Large intestine (tissue), 3 donors: Measurements from ENCODE around the gene ATF5. TPM values are rescaled to one million over a fixed set of nuclear protein-coding genes. Genes with fewer than 3 reads are reported as not detected.

Source experiments
- DNase-seq, 2 donors: peaks; one replicate each; pipeline versions ENCODE4 v3.0.0 to v3.0.0-alpha.2; 2013
- H3K27ac ChIP-seq: one replicate; pipeline ENCODE4 v1.5.1; 2013; ENCODE audit warnings: low read length
- H3K27me3 ChIP-seq: 2 replicates; pipeline ENCODE4 v1.6.1; 2013; ENCODE audit warnings: low read length; ENCODE audit not compliant: control insufficient read depth, insufficient read depth
- H3K36me3 ChIP-seq: 2 replicates; pipeline ENCODE4 v1.6.1; 2013; ENCODE audit warnings: low read length; ENCODE audit not compliant: control insufficient read depth, insufficient read depth
- H3K4me1 ChIP-seq: one replicate; pipeline ENCODE4 v1.6.1; 2013; ENCODE audit warnings: low read length; ENCODE audit not compliant: control insufficient read depth, insufficient read depth
- H3K4me3 ChIP-seq: one replicate; pipeline ENCODE4 v1.5.1; 2013; ENCODE audit warnings: low read length
- H3K9me3 ChIP-seq: one replicate; pipeline ENCODE4 v1.6.1; 2013; ENCODE audit warnings: mild to moderate bottlenecking, low read depth, low read length, moderate library complexity; ENCODE audit not compliant: control insufficient read depth
- WGBS: methylation state at CpG from one replicate; pipeline ENCODE4 v1.1.5; 2013; ENCODE audit warnings: low lambda C conversion rate; ENCODE audit not compliant: insufficient coverage; 5-methylcytosine and 5-hydroxymethylcytosine counted together
- polyA plus RNA-seq: library from polyadenylated mRNA; unstranded; fragments of 120-200 nt; gene quantifications from one replicate; pipeline ENCODE4 v1.2.1, GENCODE V29; 2013

Gene ATF5
- polyA plus RNA-seq, 1 donor, result 44.7 TPM

- Histone ChIP-seq H3K27me3 (peaks cover 5% of the 10 kb centered on the region), H3K9me3 (peaks cover 14% of the 10 kb centered on the region), H3K4me1 (no peaks in the 10 kb centered on the region), H3K4me3 (no peak overlapping the region), H3K27ac (no peak overlapping the region), H3K36me3 (peaks cover 59% of the 10 kb centered on the region)
- DNase-seq, result no peak
- WGBS, result no CpG with 5 or more reads among the region's 3 CpGs
These were observed 44.2 kb upstream of the ATF5 start for GRCh38 chr19:49884760-49885159.

- Histone ChIP-seq H3K9me3 (peaks cover 16% of the 10 kb centered on the region), H3K36me3 (peaks cover 38% of the 10 kb centered on the region), H3K4me3 (no peak overlapping the region), H3K4me1 (peaks cover 6% of the 10 kb centered on the region), H3K27ac (no peak overlapping the region), H3K27me3 (peaks cover 19% of the 10 kb centered on the region)
- no CpG with 5 or more reads among the region's 23 CpGs for WGBS
- no peak for DNase-seq
These were observed 41.9 kb upstream of the ATF5 start for GRCh38 chr19:49887037-49887664.

DNA sequence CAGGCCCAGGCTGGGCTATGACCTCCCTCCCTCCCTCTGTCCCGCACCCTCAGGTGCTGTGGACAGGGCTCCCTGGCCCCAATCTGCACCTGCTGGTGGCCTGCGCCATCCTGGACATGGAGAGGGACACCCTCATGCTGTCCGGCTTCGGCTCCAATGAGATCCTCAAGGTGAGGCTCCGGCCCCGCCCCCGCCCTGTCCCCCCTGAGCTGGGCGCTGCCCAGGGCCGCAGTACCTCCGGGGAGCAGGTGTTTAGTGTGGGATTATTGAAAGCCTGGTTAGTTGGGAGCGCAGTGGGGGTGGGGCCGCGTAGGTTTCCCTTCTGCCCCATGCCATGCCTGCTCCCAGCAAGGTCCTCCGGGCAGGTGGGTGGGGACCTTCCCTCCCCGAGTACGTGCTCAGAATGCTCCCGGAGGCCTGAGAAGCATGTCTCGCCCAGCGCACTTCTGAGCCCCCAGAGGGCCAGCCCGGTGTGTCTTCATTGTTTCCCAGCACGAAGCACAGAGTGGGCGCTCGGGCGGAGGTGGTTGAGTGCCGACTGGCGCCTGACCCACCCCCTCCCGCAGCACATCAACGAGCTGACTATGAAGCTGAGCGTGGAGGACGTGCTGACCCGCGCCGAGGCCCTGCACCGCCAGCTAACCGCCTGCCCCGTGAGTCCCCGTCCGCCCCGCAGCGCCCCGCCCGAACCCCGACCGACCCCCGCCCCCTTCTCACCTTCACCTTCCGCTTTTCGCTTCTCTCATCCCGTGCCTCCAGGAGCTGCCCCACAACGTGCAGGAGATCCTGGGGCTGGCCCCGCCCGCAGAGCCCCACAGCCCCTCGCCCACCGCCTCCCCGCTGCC, 41.1 kb upstream of the ATF5 start:
- Histone ChIP-seq H3K4me1 (peaks cover 6% of the 10 kb centered on the region), H3K27me3 (peaks cover 19% of the 10 kb centered on the region), H3K36me3 (peaks cover 30% of the 10 kb centered on the region), H3K4me3 (no peak overlapping the region), H3K27ac (no peak overlapping the region), H3K9me3 (peaks cover 12% of the 10 kb centered on the region)
- DNase-seq, result no peak
- no CpG with 5 or more reads among the region's 54 CpGs for WGBS

GRCh38 chr19:49888510-49888824, 40.5 kb upstream of the ATF5 start:
- peaks cover 19% of the 10 kb centered on the region for H3K27me3 ChIP-seq
- H3K4me1 ChIP-seq, result peaks cover 6% of the 10 kb centered on the region
- H3K9me3 ChIP-seq, result peaks cover 11% of the 10 kb centered on the region
- no peak overlapping the region for H3K27ac ChIP-seq
- H3K4me3 ChIP-seq, result no peak overlapping the region
- H3K36me3 ChIP-seq, result peaks cover 25% of the 10 kb centered on the region
- no peak for DNase-seq
- WGBS, result no CpG with 5 or more reads among the region's 18 CpGs

DNA sequence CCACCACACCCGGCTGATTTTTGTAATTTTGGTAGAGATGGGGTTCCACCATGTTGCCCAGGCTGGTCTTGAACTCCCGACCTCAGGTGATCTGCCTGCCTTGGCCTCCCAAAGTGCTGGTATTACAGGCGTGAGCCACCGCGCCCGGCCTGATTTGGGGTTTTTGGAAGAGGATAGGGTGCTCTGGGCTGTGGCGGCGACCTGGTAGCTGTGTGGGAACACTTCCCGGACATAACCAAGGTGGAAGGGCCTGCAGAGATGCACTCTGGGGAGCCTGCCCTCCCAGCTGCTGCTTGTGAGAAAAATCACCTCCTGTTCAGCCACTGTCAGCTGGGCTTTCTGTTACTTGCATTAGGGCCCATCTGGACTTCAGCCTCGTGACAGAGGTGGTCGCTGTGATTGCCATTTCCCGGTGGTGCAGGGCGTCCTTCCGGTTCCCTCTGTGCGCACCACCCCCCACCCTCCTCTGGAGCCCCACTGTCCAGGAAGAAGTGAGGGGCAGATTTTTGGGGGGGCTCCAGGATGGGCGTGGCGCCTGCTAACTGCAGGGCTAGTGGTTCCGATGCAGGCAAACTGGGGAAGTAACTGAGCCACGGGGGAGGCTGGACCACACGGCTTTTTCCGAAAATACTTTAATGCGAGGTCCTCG, 39.8 kb upstream of the ATF5 start:
- H3K27ac ChIP-seq, result no peak overlapping the region
- no CpG with 5 or more reads among the region's 23 CpGs for WGBS
- DNase-seq, result no peak
- peaks cover 11% of the 10 kb centered on the region for H3K9me3 ChIP-seq
- H3K4me3 ChIP-seq, result no peak overlapping the region
- peaks cover 18% of the 10 kb centered on the region for H3K36me3 ChIP-seq
- peaks cover 19% of the 10 kb centered on the region for H3K27me3 ChIP-seq
- peaks cover 6% of the 10 kb centered on the region for H3K4me1 ChIP-seq

- Histone ChIP-seq H3K27me3 (peaks cover 19% of the 10 kb centered on the region), H3K9me3 (peaks cover 11% of the 10 kb centered on the region), H3K4me3 (peak overlapping the region; percentile 11), H3K4me1 (peaks cover 6% of the 10 kb centered on the region), H3K27ac (no peak overlapping the region), H3K36me3 (peaks cover 11% of the 10 kb centered on the region)
- WGBS, result no CpG with 5 or more reads among the region's 71 CpGs
- peak; percentile 80 to 83 for DNase-seq
These were observed 39.2 kb upstream of the ATF5 start for GRCh38 chr19:49889687-49890348.

DNA sequence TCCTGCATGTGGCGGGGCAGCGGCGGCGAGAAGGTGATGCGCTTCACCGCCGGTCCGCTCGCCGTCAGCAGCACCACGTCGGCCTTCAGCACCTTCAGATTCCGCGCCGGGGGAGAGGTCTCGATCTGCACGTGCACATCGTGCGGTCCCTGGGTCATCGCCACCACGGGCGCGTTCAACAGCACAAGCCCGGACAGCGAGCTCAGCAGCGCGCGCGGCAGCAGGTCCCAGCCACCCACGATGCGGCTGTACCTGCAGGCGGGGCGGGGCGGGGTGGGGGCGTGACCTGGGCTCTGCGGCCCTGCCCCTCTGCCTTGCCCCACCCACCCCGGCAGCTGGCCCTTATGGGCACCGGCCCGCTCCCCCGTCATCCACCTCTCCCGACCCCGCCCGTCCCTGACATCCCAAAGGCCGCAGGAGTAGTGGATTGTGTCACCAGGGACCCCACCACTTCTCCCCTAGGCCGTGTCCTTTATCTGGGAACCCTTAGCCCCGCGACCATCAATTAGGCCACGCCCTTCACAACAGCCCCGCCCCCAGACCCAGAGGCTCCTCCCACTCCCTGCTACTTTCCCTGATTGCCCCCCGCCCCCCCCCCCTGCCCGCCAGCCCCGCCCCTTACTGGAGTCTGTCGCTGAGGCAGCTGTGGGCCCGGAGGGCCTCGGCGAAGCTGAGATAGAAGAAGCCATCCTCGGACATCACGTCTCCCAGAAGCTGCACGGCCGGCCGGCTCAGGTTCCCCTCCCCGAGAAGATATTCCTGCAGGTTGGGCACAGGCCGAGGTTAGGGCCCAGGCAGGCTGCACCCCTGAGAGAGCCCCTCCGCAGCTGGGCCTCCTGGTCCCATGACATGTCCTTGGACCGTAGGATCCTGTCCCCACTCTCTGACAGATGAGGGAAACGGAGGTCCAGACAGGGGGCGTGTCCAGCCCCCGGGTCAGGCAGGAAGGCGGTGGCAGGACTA, 38.4 kb upstream of the ATF5 start:
- Histone ChIP-seq H3K27me3 (peaks cover 19% of the 10 kb centered on the region), H3K4me3 (peak overlapping the region; percentile 11), H3K9me3 (peaks cover 11% of the 10 kb centered on the region), H3K27ac (no peak overlapping the region), H3K4me1 (peaks cover 6% of the 10 kb centered on the region), H3K36me3 (peaks cover 6% of the 10 kb centered on the region)
- no CpG with 5 or more reads among the region's 69 CpGs for WGBS
- DNase-seq, result no peak

- peaks cover 6% of the 10 kb centered on the region for H3K4me1 ChIP-seq
- H3K27me3 ChIP-seq, result peaks cover 19% of the 10 kb centered on the region
- H3K9me3 ChIP-seq, result peaks cover 11% of the 10 kb centered on the region
- H3K27ac ChIP-seq, result no peak overlapping the region
- DNase-seq, result no peak
- H3K36me3 ChIP-seq, result peaks cover 2% of the 10 kb centered on the region
- WGBS, result no CpG with 5 or more reads among the region's 17 CpGs
- H3K4me3 ChIP-seq, result no peak overlapping the region
These were observed 37.6 kb upstream of the ATF5 start for GRCh38 chr19:49891393-49891792.

GRCh38 chr19:49892716-49893115, 36.3 kb upstream of the ATF5 start:
- peaks cover 19% of the 10 kb centered on the region for H3K27me3 ChIP-seq
- H3K36me3 ChIP-seq, result peaks cover 2% of the 10 kb centered on the region
- no peak overlapping the region for H3K4me3 ChIP-seq
- no CpG with 5 or more reads among the region's 1 CpG for WGBS
- peaks cover 11% of the 10 kb centered on the region for H3K4me1 ChIP-seq
- H3K27ac ChIP-seq, result no peak overlapping the region
- peaks cover 11% of the 10 kb centered on the region for H3K9me3 ChIP-seq
- no peak for DNase-seq
